GM18519 (cell line): ENCODE measurements around the gene AP3M1.
"Not testable (repeated sequence)": the region's sequence is repeated elsewhere in the genome, so short reads cannot be mapped to it uniquely, and the experiment has no call there.

ENCODE experiments used
- ATAC-seq: cut with Tn5 transposase; IDR thresholded peaks from one replicate; pipeline ENCODE4 v1.9.1; 2021; ENCODE audit warnings: mild to moderate bottlenecking, moderate library complexity; ENCODE audit not compliant: unreplicated experiment, low FRiP score

The AP3M1 gene, protein sequence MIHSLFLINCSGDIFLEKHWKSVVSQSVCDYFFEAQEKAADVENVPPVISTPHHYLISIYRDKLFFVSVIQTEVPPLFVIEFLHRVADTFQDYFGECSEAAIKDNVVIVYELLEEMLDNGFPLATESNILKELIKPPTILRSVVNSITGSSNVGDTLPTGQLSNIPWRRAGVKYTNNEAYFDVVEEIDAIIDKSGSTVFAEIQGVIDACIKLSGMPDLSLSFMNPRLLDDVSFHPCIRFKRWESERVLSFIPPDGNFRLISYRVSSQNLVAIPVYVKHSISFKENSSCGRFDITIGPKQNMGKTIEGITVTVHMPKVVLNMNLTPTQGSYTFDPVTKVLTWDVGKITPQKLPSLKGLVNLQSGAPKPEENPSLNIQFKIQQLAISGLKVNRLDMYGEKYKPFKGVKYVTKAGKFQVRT

DNA sequence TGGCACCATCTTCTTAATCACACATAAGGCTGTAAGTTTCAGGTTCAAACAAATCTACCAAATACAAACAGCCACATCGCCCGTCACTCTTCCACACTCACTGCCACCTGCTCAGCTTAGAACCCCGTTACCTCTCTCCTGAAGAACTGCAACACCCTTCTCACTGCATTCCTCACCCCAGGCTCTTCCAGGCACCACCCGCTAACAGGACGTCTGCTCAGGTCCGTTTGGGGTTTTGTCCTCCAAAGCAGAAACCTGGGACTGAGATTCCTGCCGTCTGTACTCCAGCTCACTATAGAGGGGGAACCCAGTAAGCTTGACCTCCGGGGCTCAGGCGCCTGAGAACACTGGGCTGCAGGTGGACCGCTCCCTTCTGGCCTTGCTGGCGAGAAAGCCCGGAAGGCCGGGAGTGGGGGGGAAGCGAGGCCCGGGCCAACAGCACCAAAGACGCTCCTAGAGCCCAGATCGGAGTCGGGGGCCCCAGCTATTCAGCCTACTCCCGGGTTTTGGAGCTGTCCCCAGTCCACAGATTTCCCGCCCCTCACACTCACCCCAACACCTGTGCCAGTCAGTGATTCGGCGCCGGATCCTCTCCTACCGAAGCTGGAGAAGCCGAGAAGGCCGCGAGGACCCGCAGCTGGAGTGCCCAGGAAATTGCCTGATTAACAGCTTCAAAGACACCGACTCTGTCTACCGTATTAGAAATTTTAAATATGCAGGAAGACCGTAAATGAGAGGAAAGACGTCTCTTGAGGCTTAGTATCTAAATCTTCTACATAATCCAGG, at the start of gene AP3M1:
Gene AP3M1, minus strand, starts transcription at position 625 of the 786 bp plus-strand sequence. CDS start 12,449 bp downstream, outside the sequence.
- peak; percentile 19 for ATAC-seq

DNA sequence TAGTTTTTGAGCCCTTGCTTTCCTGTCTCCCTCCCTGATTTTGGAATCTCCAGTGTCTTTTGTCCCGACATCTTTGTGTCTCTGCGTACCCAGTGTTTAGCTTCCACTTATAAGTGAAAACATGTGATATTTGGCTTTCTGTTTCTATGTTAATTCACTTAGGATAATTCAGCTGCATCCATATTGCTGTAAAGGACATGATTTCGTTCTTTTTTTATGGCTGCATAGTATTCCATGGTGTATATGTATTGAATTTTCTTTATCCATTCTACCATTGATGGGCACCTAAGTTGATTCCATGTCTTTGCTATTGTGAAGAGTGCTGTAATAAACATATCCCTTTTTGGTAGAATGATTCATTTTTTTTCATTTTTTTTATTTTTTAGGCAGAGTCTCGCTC, 48.7 kb upstream of the AP3M1 start:
- no peak for ATAC-seq

DNA sequence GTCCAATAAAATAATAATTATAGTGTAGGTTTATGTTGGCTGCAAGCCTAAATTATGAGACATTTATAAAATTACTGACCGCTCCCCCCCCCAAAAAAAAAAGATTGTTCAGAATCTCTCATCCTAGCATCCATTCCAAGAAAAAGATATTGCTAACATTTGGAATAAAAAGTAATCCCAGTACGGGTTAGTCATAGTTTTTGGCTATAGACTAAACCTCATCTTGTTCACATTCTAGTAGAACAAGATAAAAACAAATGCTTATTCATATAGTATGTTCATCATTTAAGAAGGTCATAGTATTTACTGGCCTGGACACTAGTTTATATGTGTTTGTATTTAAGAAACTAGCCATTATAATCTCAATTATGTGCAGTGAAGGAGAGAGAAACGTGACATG, 44.4 kb upstream of the AP3M1 start:
- no peak for ATAC-seq

DNA sequence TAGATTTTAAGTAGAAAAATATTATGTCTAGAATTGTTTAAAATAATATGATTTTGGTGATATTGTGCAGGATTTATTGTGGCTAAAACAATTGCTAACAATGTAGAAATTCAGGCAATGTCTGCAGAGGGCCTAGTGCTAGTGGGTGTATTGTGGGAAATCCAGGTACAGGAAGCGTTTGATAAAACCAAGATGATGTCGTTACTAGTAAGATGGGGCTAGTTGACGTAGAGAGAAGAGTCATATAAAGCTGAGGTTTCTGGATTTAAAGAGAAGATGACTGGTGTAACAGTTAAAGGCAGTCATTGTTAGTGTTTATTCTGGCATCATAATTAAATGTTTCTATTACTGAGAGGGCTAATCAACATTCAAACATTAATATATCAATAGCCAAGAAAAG, 43.9 kb upstream of the AP3M1 start:
- ATAC-seq, result no peak

DNA sequence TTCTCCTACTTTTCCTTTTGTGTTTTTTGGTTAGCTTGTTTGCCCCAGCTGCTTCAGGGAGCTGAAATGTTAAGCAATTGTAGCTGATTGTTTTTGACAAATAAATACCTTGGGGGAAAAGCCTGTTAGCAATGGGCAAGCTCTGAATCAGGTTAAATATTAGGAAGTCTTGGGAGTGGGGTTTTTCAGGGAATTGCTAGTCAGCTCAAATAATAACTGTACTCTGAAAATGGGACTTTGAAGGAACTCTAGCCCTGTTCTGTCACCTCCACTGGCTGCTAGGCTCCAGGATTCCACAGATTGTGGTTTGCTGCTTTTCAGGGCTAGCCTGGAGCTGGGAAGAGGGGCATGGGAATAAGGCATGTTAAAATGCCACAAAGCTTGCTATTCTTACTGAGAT, 39.9 kb upstream of the AP3M1 start:
- ATAC-seq, result no peak

DNA sequence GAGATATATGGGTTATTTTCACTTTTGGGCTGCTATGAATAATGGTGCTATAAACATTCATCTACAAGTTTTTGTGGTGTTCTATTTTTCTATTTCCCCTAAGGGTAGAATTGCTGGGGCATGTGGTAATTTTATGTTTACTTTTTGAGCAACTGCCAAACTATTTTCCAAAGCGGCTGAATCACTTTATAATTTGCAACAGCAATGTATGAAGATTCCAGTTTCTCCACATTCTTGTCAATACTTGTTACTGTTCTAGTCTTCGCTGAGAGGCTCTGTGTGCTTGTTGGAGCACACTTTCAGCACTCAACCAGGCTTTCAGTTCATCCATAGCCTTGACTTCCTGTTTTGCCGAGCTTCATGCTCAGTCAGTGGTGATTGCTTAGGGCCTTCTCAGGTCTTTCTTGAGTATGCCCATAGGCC, 39.4 kb upstream of the AP3M1 start:
- peak; percentile 80 for ATAC-seq

DNA sequence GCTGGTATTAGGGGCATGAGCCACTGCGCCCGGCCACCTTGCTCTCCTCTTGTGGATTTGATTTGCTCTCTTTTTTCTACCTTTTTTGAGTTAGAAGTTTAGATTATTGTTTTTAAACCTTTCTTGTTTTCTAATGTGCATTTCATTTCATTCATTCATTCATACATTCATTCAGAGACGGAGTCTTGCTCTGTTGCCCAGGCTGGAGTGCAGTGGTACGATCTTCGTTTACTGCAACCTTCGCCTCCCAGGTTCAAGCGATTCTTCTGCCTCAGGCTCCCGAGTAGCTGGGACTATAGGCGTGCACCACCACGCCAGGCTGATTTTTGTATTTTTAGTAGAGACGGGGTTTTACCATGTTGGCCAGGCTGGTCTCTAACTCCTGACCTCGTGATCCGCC, 38.0 kb upstream of the AP3M1 start:
- ATAC-seq, result not testable (repeated sequence)

DNA sequence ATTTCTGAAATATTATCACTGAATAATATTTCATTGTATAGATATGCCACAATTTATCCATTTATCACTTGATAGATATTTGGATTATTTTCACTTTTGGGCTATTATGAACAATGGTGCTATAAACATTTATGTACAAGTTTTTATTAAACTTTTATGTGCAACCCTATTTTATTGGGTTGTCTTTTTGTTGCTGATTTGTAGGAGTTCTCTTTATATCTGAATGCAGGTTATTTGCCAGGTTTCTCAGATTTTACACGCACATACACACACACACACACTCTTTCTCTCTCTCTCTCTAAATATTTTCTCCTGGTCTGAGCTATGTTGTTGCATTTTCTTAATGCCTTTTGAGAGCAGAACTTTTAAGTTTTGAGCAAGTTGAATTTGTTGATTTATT, 36.6 kb upstream of the AP3M1 start:
- ATAC-seq, result no peak

DNA sequence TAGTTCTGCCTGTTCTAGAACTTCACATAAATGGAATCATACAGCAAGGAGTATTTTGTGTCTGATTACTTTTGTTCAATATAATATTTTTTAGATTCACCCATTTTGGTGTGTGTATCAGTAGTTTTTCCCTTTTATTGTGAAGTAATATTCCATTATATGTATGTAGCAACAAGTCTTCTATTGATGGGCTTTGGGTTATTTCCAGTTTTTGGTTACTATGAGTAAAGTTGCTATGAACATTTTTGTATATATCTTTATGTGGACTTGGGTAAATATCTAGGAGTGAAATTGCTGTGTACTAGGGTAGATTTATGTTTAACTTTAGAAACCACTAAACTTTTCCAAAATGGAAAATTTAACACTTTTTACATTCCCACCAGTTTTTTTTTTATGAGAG, 36.0 kb upstream of the AP3M1 start:
- no peak for ATAC-seq

DNA sequence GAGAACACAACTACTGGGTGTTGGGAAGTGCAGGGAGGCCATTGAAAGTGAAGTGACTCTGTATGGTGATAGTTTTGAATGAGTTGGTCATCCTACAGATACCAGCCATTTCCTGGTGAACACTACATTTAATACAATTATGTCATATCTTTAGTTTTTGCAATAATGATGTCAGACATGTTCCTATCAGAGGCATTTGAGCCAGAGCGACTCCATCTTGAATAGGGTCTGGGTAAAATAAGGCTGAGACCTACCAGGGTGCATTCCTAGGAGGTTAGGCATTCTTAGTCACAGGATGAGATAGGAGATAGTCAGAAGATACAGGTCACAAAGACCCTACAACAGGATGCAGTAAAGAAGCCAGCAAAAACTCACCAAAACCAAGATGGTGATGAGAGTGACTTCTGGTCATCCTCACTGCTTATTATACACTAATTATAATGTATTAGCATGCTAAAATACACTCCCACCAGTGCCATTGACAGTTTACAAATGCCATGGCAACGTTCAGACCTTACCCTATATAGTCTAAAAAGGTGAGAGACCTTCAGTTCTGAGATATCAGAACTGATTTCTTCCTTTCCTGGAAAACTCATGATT, 28.6 kb upstream of the AP3M1 start:
- no peak for ATAC-seq

DNA sequence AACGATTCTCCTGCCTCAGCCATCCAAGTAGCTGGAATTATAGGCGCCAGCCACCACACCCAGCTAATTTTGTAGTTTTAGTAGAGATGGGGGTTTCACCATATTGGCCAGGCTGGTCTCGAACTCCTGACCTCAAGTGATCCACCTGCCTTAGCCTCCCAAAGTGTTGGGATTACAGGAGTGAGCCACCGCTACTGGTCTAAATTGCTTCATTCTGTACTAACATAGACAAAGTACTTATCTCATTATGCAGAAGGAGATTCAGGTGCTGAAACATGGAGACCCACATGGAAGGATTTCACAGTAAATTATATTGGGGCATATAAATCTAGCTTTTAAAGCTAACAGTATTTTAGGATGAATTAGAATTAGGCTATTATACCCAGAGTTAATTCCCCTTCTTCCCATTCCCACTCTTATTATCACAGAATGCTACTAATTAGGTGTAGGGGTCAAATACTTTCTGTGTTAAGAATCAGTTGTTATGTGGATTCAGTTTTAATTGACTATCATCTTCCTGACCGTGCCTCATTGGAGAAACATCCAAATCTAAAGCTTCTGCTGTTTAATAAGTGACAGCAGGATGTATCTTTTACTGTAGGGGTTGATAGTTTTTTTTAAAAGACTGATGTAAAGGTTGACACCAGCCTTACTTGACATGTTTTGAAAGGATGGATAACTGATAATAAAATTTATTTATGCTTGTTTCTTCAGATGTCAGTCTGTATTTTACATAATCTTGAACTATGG, 27.6 kb upstream of the AP3M1 start:
- no peak for ATAC-seq

DNA sequence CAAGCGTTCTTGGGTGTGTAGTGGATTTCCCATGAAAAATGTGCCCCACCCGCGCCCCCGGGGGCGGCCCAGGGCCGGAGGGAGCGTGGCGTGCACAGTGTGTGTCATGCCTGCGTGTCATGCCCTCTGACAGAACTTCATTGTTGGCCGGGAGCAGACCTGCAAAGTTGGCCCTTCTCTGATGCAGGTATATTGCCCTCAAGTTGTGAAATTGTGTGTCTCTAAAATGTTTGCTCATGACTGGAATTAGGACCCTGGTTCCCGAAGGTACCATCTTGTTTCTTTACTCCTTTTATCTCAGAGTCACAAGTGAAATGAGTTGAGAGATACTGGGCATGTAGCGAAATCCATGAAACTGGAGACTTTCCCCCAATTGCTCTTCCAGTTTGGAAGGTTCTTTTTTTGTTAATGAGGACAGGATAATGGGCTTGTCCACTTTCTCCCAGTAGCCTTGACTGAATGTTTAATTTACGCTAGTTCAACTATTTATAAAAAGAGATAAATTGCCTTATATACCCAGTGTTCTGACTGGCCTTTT, 26.6 kb upstream of the AP3M1 start:
- ATAC-seq, result no peak

DNA sequence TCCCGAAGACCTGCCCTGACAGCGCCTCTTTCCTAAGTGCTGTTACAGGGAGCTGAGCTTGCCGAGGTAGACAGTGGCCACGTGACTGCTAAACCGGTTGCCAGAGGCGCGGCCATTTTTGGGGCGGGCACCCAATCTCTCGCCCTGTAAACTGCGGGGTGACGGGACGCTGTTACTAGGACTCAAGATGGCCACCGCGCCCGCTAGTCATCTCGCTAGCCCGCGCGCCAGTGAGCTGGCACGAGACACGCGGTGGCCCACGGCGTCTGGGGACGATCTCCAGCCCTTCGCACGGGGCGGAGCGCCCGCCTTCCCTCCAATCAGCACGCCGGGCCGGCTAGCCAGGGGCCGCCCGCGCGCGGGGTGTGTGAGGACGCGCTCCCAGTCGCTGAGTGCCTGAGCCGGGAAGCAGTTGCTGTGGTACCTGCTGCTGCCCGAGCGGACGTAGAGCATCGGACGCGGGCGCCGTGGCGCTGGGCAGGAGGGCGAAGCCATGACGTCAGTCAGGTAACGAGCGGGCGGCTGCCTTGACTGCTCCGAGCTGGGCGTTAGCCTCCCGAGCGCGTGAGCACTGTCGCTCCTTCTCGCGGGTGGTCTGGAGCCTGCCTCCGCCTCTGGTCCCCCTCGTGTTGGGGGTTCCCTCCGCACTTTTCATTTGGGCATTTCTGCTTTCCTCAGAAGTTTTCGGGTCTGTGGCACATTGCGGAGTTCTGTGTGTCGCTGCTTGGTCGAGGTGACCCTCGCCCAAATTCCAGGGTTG, 25.9 kb upstream of the AP3M1 start:
- peak; percentile 90 for ATAC-seq

DNA sequence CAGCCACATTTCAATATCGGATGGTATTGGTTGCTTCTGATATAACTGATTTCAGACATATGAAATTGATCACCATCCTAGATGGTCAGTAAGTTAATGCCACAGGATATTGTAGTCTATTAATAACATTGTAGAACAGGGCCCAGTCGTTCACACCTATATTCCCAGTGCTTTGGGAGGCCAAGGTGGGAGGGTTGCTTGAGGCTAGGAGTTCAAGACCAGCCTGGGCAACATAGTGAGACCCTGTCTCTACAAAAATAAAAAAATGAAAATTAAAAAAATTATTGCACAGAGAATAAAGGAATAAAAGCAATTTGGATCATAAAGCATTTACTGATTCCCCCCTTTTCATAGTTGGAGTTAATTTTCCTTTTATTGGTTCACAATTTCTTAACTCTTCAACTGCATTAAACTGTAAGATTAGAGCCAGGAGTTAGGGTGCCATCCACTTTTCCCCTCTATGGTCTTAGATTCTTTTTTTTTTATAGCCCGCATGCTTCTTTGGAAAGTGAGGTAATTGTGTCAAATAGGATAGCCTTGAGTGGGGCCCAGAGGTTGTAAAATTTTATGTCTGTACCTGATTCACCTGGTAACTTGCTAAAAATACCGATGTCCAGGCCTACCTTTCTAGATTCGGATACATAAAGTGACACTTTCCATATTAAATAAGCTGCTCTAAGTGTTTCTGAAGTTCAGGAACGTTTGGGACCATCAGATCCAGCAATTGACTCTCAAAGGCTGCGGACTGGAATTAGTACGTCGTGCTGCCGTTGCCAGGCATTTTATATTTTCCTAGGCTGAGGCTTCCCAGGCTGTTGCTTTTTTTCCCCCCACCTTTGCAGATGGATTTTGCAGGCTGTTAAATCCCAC, 25.1 kb upstream of the AP3M1 start:
- no peak for ATAC-seq

DNA sequence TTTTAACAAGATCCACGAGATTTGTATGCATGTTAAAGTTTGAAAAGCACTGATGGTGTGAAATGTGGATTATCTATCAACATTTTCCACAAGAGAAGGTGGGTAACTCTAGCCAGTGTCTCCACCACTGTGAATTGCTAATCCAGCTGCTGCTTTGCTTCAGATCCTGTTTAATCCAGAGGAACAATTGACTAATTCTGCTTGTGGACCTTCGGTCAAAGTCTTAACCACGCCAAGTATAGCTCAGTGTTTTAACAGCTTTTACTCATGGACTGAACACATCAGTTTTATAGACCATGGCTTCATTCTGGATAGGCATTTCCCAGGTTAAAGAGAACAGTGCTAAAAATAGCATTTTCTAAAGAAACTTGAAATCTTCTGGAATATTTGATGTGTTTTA, 23.9 kb upstream of the AP3M1 start:
- ATAC-seq, result no peak

DNA sequence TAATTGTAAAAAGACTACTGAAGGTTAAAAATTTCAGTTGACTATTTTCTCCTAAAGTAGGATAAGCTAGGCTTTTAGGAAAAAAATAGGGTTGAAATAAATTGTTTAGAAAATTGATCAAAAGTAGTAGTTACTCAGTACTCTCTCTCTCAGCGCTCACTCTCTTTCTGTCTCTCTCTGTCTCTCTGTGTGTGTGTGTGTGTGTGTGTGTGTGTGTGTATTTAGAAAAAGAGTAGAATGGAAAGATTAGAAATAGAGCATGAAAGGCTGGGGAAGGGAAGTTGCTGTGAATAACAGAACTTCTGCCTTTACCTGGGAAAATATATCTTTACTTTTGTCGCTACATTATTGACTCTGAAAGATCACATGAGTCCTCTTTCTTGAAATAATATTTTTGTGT, 21.0 kb upstream of the AP3M1 start:
- ATAC-seq, result no peak

DNA sequence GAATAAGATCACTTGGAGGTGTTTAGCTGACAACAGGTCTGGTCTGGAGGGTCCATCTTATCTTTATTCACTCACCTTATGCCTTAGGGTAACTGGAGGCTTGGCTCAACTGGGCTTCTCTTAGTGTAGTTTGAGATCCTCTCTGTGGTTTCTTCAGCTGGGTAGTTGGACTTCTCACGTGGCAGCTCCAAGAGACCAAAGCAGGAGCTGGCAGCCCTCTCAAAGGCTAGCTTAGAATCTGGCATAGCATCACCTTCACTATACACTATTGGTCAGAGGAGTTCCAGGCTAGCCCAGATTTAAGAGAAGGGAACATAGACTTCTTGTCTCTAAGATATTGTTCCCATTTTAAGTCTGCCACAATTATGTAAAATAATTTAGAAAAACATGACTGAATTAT, 16.8 kb upstream of the AP3M1 start:
- ATAC-seq, result no peak

DNA sequence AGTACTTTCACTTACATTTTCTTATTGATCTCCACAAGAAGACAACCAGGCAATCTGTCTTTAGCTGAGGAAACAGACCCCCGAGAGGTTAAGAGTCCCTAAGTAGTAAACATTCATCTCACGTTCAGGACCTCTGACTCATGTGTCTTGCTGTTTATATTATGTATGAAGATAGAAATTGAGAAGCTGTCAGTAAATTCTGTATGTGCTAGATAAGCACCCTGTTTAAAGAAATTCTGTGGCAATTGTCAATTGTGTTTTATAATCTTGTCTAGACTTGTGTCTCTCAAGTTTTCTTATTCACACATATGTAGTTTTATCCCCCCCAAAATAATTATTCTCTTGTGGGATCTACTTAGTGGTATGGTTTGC, 14.9 kb upstream of the AP3M1 start:
- no peak for ATAC-seq
